Measurements from ENCODE around the gene OPA1.

OPA1 gene

GRCh38 chr3:193728429-193729087, 135.6 kb downstream of the OPA1 start:
- Histone ChIP-seq H3K36me3 (ENCODE audit: insufficient read depth, low read length) (no peaks in the 10 kb centered on the region), H4K20me1 (ENCODE audit: insufficient read depth, low read length) (peaks cover 8% of the 10 kb centered on the region; the same call in 1 of the 2 replicates), H3K9ac (ENCODE audit: low read depth, low read length) (no peak overlapping the region), H3K27ac (ENCODE audit: low read length) (no peak overlapping the region), H3K9me3 (ENCODE audit: insufficient read depth, low read length, severe bottlenecking) (no peaks in the 10 kb centered on the region), H3K79me2 (ENCODE audit: insufficient read depth, low read length) (no peaks in the 10 kb centered on the region), H3K4me2 (ENCODE audit: insufficient read depth, low read length) (no peak overlapping the region), H2AFZ (ENCODE audit: low read depth, low read length) (no peak overlapping the region), H3K27me3 (ENCODE audit: insufficient read depth, low read length, poor library complexity) (peaks cover 19% of the 10 kb centered on the region), H3K4me3 (ENCODE audit: low read depth in 1 of 2, low read length in 2 of 2) (no peak overlapping the region), H3K4me1 (ENCODE audit: insufficient read depth, low read length) (no peaks in the 10 kb centered on the region)
- ATAC-seq (ENCODE audit: insufficient read depth, low read depth), result no peak
- no peak for TF ChIP-seq CTCF (IDR thresholded peaks at IDR 0.05; ENCODE audit: borderline replicate concordance, extremely low read depth, low read length, poor library complexity, severe bottlenecking)
- no peak for TF ChIP-seq EZH2 (IDR thresholded peaks at IDR 0.05; ENCODE audit: borderline replicate concordance, low read depth, low read length, severe bottlenecking)
- DNase-seq, result no peak

GRCh38 chr3:193729088-193729465, 136.1 kb downstream of the OPA1 start:
- Histone ChIP-seq H3K27me3 (ENCODE audit: insufficient read depth, low read length, poor library complexity) (peaks cover 23% of the 10 kb centered on the region), H3K4me3 (ENCODE audit: low read depth in 1 of 2, low read length in 2 of 2) (no peak overlapping the region), H3K4me2 (ENCODE audit: insufficient read depth, low read length) (no peak overlapping the region), H3K4me1 (ENCODE audit: insufficient read depth, low read length) (no peaks in the 10 kb centered on the region), H3K27ac (ENCODE audit: low read length) (no peak overlapping the region), H3K36me3 (ENCODE audit: insufficient read depth, low read length) (no peaks in the 10 kb centered on the region), H3K9ac (ENCODE audit: low read depth, low read length) (no peak overlapping the region), H3K79me2 (ENCODE audit: insufficient read depth, low read length) (no peaks in the 10 kb centered on the region), H2AFZ (ENCODE audit: low read depth, low read length) (no peak overlapping the region), H4K20me1 (ENCODE audit: insufficient read depth, low read length) (peaks cover 8% of the 10 kb centered on the region; the same call in 1 of the 2 replicates), H3K9me3 (ENCODE audit: insufficient read depth, low read length, severe bottlenecking) (no peaks in the 10 kb centered on the region)
- TF ChIP-seq CTCF (IDR thresholded peaks at IDR 0.05; ENCODE audit: borderline replicate concordance, extremely low read depth, low read length, poor library complexity, severe bottlenecking) (no peak), EZH2 (IDR thresholded peaks at IDR 0.05; ENCODE audit: borderline replicate concordance, low read depth, low read length, severe bottlenecking) (no peak)
- DNase-seq (no peak), ATAC-seq (ENCODE audit: insufficient read depth, low read depth) (no peak)

GRCh38 chr3:193729601-193730000, 136.6 kb downstream of the OPA1 start:
- no peaks in the 10 kb centered on the region for H3K9me3 ChIP-seq (ENCODE audit: insufficient read depth, low read length, severe bottlenecking)
- no peak overlapping the region for H2AFZ ChIP-seq (ENCODE audit: low read depth, low read length)
- H4K20me1 ChIP-seq (ENCODE audit: insufficient read depth, low read length), result peaks cover 8% of the 10 kb centered on the region; the same call in 1 of the 2 replicates
- H3K4me3 ChIP-seq (ENCODE audit: low read depth in 1 of 2, low read length in 2 of 2), result no peak overlapping the region
- H3K27ac ChIP-seq (ENCODE audit: low read length), result no peak overlapping the region
- H3K4me1 ChIP-seq (ENCODE audit: insufficient read depth, low read length), result no peaks in the 10 kb centered on the region
- no peak for ATAC-seq (ENCODE audit: insufficient read depth, low read depth)
- H3K9ac ChIP-seq (ENCODE audit: low read depth, low read length), result no peak overlapping the region
- no peak overlapping the region for H3K4me2 ChIP-seq (ENCODE audit: insufficient read depth, low read length)
- H3K27me3 ChIP-seq (ENCODE audit: insufficient read depth, low read length, poor library complexity), result peaks cover 23% of the 10 kb centered on the region
- H3K36me3 ChIP-seq (ENCODE audit: insufficient read depth, low read length), result no peaks in the 10 kb centered on the region
- TF ChIP-seq EZH2 (IDR thresholded peaks at IDR 0.05; ENCODE audit: borderline replicate concordance, low read depth, low read length, severe bottlenecking) (no peak), CTCF (IDR thresholded peaks at IDR 0.05; ENCODE audit: borderline replicate concordance, extremely low read depth, low read length, poor library complexity, severe bottlenecking) (no peak)
- DNase-seq, result no peak
- H3K79me2 ChIP-seq (ENCODE audit: insufficient read depth, low read length), result no peaks in the 10 kb centered on the region

Measured in DND-41 (cell line).